ENCODE measurements around the gene SHISAL2A.

Gene SHISAL2A

DNA sequence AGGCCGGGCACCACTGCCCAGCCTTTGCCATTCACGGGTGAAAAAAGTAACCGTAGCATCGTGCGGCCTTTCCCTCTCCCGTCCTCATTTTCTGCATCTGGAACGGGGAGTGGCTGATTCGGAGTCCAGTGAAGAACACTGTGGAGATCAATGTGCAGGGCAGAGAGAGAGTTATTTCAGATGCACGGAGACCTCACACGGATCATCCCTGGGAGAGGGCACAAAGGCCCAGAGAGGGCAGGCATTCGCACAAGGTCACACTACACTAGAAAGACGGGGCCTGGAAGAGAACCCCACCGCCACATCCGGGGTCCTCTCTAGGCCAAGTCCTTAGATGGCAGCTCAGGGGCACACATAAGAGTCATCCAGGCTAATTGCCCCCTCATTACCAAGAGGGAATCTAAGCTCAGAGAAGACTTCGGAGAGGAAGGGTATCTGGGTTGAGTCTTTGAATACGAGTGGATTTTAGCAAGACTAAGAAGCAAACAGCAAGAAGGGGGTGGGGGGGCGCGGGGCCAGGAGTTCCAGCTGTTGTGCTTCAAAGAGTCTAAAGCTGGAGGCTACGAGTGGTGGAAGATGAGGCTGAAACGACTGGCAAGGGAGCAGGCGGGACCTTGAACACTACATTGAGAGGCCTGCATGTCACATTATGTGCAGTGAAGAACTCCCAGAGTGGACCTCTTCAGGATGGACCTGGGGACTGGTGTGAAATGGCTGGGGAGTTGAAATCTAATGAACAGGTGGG lies 29.9 kb upstream of the SHISAL2A start:
- TF ChIP-seq CTCF (IDR thresholded peaks at IDR 0.05; ENCODE audit: insufficient read depth, missing control alignments) = no peak
- FAIRE-seq (no peak), DNase-seq (ENCODE audit: insufficient read length, low spot score) (no peak)

GRCh38 chr1:52603630-52604029 lies 29.3 kb upstream of the SHISAL2A start:
- no peak for FAIRE-seq
- TF ChIP-seq CTCF (IDR thresholded peaks at IDR 0.05; ENCODE audit: insufficient read depth, missing control alignments) = no peak
- no peak for DNase-seq (ENCODE audit: insufficient read length, low spot score)

DNA sequence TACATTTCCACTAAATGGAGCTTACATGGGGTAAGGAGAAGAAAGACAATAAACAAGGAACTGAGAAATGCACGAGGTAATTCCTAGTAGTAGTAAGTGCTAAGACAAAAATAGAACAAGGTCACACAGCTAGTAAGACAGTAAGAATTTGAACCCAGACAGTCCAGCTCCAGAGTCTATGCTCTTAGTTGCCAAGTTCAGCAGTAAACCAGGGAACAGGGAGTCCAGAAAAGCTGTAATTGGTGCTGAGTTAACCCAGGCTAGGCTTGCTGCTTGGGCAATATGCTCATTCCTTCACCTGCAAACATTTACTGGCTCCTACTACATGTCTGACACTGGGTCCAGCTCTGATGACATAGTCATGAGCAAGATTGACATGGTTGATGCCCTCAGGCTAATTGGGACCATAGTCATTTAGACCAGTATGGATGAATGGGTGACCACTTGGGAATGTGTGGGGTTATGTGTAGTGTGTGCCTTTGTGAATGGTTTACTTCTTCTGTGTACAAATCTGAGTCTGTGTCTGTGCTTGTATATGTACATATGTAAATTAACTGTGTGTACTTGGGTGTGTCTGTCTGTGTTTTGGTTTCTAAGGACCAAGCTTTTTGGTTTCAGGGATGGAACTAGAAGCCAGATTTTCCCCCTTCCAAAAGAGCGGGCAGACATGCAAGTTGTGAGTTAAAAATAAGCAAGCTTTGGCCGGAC lies 28.8 kb upstream of the SHISAL2A start:
- FAIRE-seq = no peak
- TF ChIP-seq CTCF (IDR thresholded peaks at IDR 0.05; ENCODE audit: insufficient read depth, missing control alignments) = no peak
- no peak for DNase-seq (ENCODE audit: insufficient read length, low spot score)

GRCh38 chr1:52613636-52614373 lies 19.2 kb upstream of the SHISAL2A start:
- FAIRE-seq = no peak
- DNase-seq (ENCODE audit: insufficient read length, low spot score) = no peak
- no peak for TF ChIP-seq CTCF (IDR thresholded peaks at IDR 0.05; ENCODE audit: insufficient read depth, missing control alignments)

- no peak for TF ChIP-seq CTCF (IDR thresholded peaks at IDR 0.05; ENCODE audit: insufficient read depth, missing control alignments)
- FAIRE-seq (no peak), DNase-seq (ENCODE audit: insufficient read length, low spot score) (no peak)
These were observed 18.3 kb upstream of the SHISAL2A start for GRCh38 chr1:52614671-52615070.

GRCh38 chr1:52615489-52616042 lies 17.4 kb upstream of the SHISAL2A start:
- no peak for TF ChIP-seq CTCF (IDR thresholded peaks at IDR 0.05; ENCODE audit: insufficient read depth, missing control alignments)
- FAIRE-seq (no peak), DNase-seq (ENCODE audit: insufficient read length, low spot score) (no peak)

All from D721Med (cell line).